IPS-11a (cell line): Measurements from ENCODE around the gene MS4A8.
"Not testable (repeated sequence)": the region's sequence is repeated elsewhere in the genome, so short reads cannot be mapped to it uniquely, and the experiment has no call there.

Source experiments
- H3K4me3 ChIP-seq: one replicate; pipeline ENCODE4 v1.5.1; 2013; ENCODE audit warnings: low read depth, low read length, control low read depth

MS4A8 gene, protein sequence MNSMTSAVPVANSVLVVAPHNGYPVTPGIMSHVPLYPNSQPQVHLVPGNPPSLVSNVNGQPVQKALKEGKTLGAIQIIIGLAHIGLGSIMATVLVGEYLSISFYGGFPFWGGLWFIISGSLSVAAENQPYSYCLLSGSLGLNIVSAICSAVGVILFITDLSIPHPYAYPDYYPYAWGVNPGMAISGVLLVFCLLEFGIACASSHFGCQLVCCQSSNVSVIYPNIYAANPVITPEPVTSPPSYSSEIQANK

DNA sequence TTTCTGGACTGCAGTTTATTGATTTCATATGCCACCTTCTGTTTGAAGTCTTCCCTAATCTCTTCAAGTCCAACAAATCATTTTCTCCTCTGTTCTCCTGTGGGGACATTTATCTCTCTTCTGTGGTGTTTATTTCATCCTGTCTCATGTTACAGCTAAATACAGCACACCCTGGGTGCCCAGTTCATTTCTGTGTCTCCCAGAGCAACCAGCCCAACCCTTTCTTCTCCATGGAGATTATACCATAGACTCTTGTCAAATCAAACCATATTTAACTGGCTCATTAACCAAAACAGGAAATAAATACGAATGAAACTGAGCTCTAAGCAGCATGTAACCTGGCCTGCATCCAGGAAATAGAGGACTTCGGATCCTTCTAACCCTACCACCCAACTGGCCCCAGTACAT lies at the start of gene MS4A8:
TSS of gene MS4A8 (plus strand) at position 329 of the 408 bp plus-strand sequence. CDS start 1,249 bp downstream, outside the sequence.
- H3K4me3 ChIP-seq = no peak within 1 kb of the TSS

DNA sequence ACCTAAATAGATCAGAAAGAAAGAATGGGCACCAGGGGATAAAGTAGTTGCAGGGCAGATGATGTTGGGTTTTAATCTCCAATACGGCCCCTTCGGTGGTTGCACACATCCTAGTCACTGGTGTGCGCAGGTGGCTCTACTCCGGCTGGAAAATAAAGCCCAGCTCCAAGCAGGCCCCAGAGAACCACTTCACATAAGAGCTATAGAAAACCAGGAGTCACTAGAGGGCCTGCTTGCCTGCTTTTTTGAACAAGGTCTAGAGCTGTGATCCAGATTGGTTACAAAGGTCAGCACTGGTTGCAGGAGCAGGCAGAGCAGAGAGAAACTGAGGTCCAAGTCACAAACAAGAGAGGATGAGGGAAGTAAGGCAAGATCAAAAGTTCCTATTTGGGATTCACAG lies 41.5 kb upstream of the MS4A8 start:
- H3K4me3 ChIP-seq = no peak overlapping the region

DNA sequence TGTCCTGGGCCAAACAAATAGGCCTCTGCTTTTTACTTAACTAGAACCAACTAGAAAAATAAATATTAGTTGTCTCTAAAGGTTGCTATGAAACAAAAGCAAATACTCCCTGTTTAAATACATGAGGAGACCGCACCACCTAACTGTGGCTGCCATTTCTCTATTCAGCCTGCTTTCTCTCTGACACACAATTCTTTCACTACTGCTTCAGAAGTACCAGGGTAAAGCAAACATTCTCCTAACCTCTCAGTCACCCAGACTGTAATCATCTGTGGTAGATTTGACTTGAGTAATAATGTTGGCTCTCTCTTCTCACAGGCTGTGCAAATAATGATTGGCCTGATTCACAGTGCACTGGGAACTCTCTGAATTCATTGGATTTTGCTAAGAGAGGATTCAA lies 41.0 kb upstream of the MS4A8 start:
- H3K4me3 ChIP-seq = no peak overlapping the region

DNA sequence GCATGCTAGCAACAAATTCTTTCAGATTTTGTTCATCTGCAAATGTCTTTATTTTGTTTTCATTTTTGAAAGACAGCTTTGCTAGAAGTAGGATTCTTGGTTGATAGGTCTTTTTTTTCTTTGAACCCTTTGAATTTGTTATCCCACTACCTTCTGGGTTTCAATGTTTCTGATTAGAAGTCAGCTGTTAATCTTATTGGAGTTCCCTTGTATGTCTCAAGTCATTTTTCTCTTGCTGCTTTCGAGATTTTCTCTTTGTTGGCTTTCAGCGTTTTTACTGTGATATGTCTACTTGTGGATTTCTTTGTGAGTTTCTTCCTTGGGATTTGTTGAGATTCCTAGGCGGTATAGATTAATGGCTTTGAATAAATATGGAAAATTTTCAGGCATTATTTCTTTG lies 27.2 kb upstream of the MS4A8 start:
- no peak overlapping the region for H3K4me3 ChIP-seq

DNA sequence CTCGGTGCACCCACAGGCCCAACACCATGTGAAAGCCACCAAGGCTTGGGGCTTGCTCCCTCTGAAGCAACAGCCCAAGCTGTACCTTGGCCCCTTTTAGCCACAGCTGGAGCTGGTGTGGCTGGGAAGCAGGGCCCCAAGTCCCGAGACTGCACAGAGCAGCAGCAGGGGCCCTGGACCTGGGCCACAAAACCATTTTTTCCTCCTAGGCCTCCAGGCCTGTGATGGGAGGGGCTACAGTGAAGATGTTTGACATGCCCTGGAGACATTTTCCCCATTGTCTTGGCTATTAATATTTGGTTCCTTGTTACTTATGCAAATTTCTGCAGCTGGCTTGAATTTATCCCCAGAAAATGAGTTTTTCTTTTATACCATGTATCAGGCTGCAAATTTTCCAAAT lies 21.2 kb upstream of the MS4A8 start:
- not testable (repeated sequence) for H3K4me3 ChIP-seq

DNA sequence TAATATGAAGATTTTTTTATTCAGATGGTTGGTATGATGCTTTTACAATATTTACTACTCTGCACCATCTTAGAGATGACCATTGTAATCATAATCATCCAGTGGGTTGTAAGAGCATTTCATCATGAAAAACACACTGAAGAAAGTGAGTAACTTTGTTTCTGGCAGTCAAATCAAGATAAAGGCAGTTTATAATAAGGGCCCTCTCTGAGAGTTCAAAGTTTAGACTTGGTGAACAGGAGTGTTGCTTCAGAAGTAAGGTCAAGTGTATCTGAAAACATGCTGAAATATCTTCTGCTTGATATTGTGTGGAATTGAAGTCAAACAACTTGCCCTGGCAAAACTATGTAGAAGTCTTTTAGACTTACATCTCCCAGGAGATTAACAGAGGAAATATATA lies 19.5 kb upstream of the MS4A8 start:
- no peak overlapping the region for H3K4me3 ChIP-seq

DNA sequence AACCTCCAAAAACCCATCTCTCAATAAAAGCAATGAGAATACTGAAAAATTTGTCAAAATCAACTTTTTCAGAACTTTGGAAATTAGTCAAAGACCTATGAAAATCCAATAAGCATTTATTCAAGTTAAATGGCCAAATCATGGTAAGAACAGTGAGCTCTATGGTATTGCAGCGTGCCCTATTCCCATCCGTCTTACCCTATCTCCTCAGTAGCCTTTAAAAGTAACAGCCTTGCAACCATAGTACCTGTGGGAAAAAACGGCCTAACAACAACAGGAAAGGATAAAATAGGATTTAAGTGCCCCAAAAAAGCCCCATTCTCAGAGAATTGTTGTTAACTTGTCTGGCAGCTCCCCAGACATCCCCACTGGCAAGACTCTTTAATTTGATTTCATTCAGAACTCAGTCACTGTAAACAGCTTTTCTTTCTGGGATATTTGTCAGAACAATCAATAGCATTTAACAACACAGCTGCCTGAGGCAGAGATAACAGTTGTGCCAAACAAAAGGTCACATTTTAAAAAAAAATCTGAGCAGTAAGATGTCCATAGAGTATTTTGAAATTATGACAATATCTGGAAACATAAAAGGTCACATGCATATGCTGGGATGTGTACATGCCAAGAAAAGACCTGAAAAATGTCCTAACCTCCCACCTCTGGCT lies 18.8 kb upstream of the MS4A8 start:
- H3K4me3 ChIP-seq = no peak overlapping the region

DNA sequence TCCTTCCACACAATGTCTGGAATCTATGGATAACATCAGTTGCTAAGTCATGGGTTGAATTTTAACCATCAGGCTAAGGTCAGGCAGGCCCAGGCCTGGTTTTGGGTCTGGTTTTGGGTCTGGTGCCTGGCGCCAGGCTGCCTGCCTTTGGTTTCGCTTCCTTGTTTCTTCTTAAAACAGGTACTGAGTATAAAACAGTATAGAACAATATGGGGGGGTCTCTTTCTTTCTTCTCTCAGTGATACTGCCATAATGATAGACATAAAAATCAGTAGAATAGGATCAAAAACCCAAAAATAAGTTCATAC lies 14.9 kb upstream of the MS4A8 start:
- H3K4me3 ChIP-seq = not testable (repeated sequence)

DNA sequence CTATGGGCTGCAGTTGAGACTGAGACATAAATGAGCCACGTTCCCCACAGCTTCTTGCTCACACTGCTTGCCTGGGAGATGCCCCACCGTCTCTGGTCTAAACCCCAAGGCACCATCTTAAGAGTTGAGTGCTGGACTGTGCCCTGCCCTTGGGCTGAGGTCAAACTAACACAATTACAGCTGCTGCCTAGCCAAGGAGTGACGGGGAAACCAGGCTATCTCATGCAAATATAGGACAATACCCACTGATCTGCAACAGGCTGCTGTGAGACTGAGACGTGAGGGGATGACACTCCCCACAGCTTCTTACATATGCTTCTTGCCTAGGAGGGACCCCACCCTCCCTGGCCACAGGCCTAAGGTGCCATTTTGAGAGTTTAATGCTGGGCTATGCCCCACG lies 7.8 kb upstream of the MS4A8 start:
- no peak overlapping the region for H3K4me3 ChIP-seq

DNA sequence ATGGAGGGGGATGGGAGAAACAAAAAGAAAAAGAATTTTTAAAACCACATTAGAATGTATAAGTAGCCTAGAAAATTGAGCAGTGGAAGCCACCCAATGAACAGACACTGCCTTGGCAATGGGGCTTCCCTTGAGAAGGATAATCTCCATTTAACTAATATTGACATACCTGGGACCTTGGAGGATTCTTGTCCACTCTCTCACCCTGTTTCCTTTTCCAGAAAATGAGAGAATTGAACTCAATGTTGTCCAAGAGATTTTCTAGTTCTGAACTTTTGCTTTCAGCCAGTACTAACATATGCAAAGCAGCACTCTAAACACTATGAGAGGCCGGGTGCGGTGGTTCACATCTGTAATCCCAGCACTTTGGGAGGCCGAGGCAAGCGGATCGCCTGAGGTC lies 524 bp downstream of the MS4A8 start:
- no peak overlapping the region for H3K4me3 ChIP-seq

DNA sequence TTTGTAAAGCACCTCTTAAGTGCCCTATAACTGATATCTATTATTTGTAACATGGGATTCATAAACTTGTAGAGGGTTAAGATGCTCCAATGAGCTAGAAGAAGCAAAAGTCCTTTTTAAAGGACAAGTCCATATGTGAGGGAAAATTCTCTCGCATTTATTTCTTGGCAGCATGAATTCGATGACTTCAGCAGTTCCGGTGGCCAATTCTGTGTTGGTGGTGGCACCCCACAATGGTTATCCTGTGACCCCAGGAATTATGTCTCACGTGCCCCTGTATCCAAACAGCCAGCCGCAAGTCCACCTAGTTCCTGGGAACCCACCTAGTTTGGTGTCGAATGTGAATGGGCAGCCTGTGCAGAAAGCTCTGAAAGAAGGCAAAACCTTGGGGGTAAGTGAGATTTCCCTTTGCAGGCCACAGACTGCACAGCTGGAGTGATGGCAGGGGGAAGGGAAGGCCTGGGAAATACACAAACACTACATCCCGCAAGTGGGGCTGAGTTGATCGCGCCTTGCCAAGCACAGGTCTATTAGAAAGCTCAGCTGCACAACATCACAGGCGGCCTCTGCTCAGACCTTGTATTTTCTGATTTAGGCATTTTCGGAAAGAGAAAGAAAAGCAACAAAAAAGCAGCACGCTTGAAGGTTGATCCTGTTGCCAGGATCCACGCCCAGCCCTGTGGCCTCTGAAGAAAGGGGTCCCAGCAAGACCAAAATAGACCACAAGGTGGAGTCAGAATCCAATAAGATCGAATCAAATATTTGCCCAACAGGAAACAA lies 1.5 kb downstream of the MS4A8 start:
- H3K4me3 ChIP-seq = no peak overlapping the region

DNA sequence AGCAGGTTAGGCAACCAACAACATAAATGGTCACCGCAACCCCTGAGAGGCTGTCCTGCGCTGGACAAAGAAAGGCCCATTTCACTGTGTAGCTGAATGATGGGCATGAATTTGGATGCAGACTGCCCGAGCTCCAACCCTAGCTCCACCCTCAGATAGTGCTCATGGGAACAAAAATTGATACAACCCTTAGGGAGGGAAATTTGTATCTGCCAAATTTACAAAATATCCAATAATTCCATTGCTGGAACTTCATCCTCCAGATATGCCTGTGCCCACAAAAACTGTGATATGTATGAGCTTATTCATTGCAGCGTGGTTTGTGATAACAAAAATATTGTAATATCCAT lies 2.0 kb downstream of the MS4A8 start:
- H3K4me3 ChIP-seq = no peak overlapping the region

DNA sequence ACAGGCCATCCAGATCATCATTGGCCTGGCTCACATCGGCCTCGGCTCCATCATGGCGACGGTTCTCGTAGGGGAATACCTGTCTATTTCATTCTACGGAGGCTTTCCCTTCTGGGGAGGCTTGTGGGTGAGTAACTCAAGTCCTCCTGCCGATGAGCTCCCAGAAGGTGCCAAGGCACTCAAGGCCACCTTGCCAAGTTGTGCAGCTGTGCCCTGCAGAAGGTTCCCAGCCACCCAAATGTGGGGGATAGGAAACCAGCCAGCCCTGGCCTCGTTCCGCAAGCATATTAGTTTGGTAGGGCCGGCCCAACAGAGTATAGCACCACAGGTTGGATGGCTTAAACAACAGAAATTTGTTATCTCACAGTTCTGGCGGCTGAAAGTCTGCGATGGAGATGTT lies 4.0 kb downstream of the MS4A8 start:
- H3K4me3 ChIP-seq = no peak overlapping the region

DNA sequence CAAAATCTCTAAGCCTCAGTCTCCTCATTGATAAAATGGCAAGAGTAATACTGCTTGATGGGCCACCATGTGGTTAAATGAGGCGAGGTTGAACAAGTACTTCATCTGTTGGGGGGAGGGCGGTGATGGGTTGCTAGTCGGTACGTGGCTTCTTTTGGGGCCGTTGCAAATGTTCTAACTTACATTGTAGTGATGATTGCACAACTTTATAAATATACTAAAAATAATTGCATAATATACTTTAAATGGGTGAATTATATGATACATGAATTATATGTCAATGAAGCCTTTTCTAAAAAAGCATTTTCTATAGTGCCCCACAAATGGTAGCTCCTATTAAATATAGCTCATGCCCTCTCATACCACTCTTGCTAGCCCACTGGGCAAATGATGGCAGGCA lies 6.5 kb downstream of the MS4A8 start:
- no peak overlapping the region for H3K4me3 ChIP-seq

DNA sequence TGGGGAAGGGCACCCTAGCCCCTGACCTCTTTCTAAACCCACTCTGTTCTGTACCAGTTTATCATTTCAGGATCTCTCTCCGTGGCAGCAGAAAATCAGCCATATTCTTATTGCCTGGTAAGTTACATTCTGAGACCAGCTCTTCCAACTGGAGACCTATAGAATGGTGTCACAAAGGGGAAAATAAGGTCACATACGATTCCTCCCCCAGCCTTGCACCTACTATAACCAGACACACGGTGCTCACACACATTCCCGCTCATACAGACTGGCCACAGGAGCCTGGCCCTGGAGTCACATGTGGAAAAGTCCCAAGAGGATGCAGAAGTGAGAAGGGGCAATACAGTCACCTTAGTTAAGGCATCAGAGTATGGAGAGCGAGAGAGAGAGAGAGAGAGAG lies 7.5 kb downstream of the MS4A8 start:
- no peak overlapping the region for H3K4me3 ChIP-seq

DNA sequence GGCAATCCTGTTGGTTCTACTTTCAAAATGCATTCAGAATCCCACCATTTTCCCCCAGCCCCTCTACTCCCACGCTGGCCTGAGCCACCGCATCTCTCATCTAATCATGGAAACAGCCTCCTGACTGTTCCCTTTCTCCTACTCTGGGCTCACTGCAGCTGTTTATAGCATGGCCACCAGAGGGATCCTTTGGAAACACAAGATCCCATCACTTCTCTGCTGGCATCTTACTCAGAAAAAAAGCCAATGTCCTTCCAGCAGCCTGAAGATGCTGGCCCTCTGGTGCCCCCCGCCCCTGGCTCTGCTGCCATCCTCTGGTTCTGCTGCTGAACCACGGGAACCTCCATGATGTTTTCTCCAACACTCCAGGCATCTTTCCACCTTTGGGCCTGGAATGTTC lies 11.1 kb downstream of the MS4A8 start:
- H3K4me3 ChIP-seq = no peak overlapping the region

DNA sequence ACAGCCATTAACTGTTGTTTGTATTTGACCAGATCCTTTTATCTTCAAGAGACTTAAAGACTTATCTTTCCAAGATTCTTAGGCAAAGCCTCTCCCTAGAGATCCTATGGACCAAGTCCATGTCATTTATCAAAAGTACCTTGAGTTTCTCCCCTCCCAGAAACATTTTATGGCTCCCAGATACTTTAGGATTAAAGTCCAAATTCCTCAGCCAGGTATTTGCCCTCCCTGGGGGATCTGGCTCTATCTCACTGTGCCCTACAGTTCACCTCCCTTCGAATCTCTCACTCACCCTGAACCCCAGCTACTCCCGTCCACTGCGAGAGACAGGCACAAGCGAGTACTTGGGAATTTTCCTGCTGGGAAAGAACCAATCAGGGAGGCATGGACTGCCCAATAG lies 11.9 kb downstream of the MS4A8 start:
- H3K4me3 ChIP-seq = no peak overlapping the region

DNA sequence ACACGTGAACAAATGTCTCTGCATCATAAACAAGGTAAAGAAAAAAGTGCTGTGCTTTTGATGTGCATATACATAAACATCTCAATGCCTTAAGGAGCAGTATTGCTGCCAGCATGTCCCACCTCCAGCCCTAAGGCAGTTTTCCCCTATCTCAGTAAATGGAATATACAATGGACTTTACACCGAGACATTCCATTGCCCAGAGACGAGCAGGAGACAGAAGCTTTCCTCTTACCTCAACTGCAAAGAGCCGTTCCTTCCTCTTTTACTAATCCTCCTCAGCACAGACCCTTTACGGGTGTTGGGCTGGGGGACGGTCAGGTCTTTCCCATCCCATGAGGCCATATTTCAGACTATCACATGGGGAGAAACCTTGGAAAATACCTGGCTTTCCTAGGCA lies 14.0 kb downstream of the MS4A8 start:
- H3K4me3 ChIP-seq = not testable (repeated sequence)

DNA sequence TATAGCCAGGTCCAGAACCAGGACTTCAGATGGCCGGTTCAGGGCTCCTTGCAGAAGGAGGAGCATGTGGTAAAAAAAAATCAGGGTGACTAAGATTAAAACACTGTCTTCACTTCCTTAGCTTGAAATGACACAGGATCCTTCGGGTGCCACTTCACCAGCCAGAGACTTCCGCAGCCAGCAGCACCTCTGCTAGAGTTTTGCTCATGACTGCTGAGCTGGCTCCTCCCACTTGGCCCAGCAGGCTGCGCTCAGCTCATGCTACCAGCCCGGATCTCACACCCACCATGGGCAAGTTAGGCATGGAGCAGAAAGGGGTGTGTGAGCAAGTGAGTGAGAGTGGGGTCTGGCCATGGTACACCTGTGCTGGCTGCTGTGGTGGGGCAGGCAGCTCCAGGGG lies 18.5 kb downstream of the MS4A8 start:
- no peak overlapping the region for H3K4me3 ChIP-seq

DNA sequence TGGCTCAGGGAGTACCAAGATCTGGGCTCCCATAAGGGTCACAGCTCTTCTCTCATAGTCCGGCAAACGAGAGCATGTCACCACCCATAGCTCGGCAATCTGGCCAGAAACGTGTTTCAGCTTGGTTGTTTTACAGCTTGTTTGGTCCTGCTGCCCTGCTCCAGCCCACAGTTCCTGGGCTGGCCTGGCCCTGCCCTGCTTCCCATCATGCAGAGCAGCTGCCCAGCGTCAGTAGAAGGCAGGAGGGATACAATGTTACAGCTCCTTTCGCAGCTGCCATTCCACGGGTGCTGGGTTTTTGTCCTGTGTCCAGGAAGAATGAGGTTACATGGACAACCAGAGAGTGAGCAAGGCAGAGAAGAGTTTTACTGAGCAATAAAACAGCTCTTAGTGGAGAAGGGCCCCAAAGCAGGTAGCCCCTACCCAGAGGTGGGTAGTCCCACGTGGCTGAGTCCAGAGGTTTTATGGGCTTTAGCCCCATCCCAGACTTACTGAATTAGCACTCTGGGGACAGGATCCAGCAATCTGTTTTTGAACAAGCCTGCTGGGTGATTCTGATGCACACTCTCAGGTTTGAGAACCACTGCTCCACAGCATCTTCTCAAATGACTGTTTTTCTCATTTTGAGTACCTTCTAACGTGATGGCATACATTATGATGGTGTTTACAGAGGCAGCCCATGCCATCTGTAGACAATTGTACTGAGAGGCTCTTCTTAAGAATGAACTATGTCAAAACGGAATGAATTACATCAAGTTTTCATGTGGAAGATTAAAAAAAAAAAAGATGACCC lies 19.3 kb downstream of the MS4A8 start:
- no peak overlapping the region for H3K4me3 ChIP-seq

DNA sequence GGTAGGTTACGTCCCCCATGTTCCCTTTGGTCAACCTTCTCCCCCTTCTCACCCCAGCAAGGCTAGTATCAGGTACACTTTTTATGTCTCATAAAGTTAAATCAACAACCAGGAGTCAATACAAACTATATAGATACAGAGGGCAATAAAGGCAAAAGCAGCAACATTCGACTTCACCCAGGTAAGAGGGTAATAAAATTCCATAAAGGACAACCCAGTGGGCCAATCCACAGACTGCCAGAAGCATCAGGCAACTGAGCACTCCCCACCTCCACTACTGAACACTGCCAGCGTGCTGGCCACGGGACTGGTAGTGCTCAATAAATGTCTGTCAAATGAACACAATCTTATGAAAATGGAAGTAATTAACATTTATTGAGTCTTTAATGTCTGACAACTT lies 20.0 kb downstream of the MS4A8 start:
- no peak overlapping the region for H3K4me3 ChIP-seq

DNA sequence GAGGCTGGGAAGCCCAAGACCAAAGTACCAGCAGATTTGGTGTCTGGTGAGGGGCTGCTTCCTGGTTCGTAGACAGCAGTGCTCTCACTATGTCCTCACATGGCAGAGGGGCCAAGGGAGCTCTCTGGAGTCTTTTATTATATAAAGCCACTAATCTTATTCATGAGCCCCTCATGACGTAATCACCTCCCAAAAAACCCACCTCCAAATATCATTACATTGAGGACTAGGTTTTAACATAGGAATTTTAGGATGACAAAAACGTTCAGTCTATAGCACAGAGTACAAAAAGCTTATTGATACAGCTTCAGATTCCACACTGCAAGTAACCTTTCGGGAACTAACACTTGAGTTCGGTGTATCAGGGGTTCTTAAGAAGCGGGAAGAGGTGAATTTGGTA lies 21.0 kb downstream of the MS4A8 start:
- H3K4me3 ChIP-seq = no peak overlapping the region
